ENCODE measurements around the gene NXPH3.

NXPH3 gene

DNA sequence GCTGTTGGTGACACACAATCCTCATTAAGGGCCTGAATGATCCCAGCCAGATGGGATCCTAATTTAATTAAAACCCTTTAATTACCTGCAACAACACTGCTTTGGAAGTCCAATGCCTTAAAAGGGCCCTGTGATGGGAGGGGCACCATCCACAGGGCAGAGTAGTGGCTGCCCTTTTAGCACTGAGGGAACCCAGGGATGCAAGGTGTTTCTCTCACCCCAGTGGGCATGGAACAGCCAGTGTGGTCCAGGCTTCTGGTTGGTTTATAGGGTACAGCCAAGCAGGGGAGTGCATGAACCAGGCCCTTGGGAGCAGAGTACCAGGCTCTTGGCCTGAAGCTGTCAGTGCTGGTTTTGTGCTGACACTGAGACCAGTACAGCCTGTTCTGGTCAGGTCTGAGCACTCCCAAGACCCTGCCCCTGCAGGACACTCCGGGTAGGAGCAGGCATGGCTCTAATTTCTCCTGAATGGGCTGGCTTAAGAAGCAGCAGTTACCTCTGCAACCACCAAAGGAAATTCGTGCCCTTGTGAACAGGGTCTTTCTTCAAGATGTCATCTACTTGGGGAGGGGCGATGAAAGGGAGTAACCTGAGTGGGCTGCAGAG is 9.9 kb downstream of the NXPH3 start:
- intact Hi-C loops (cut with DNase I): no loop called here
- no peak for DNase-seq

GRCh38 chr17:49587366-49588073 is 11.8 kb downstream of the NXPH3 start:
- intact Hi-C loops (cut with DNase I): no loop called here
- peak in 1 of 10 donors; percentile 65 for DNase-seq

GRCh38 chr17:49588312-49588711 is 12.6 kb downstream of the NXPH3 start:
- DNase-seq: no peak
- intact Hi-C loops (cut with DNase I): no loop called here

- no peak for DNase-seq
- intact Hi-C loops (cut with DNase I): no loop called here
Measured at GRCh38 chr17:49588726-49589576, 13.3 kb downstream of the NXPH3 start.

DNA sequence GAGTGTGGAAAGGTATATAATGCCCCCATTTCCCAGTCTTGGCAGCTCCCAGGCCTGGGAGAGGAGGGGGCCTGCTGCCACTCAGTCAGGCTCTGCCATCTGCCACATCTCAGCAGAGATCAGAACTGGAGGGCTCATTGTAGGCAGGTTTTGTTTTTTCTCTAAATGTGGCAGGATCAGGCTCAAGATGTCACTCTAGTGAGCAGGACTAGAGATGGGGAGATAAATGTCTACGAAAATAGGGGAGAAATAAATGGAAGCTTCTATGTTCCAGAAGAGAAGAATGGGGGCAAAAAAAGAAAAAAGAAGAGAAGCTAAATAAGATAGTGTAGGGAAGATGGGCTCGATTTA is 13.9 kb downstream of the NXPH3 start:
- intact Hi-C loops (cut with DNase I): no loop called here
- DNase-seq: no peak

DNA sequence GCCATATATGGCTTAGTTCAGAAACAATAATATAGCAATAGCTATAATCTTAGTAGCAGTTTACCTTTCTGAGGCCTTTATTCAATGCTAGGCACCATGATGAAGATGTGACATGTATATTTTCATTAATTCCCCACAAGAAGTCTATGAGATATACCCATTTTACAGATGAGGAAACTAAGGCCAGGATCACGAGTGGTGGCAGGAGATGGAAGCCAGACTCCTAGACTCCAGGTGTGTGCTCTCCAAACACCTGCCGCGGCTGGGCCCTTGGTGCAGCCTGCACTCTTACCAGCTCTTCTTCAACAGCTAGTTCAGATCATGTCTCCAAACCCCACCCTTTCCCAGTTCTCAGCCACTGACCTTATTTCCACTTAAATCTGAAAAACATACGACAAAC is 15.2 kb downstream of the NXPH3 start:
- no peak for DNase-seq
- intact Hi-C loops (cut with DNase I): no loop called here

DNA sequence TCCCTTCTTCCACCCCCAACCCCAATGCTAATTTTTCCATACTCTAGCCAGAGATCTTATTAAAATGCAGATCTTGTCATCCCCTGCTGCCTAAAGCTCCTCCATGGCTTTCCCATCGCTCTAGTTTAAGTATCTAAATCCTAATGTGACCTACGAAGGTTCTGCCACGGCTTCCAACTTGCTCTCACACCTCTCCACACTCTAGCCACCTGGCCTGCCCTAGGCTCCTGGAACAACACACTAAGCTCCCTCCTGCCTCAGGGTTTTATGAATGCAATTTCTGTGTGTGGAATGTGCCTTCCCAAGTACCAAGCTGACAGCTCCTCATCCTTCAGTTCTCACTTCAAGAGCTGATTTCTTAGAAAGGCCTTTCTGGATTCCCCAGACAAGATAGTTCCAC is 16.6 kb downstream of the NXPH3 start:
- DNase-seq: no peak
- intact Hi-C loops (cut with DNase I): no loop called here

- intact Hi-C loops (cut with DNase I): no loop called here
- no peak for DNase-seq
Measured at GRCh38 chr17:49595328-49595727, 19.7 kb downstream of the NXPH3 start.

- intact Hi-C loops (cut with DNase I): no loop called here
- DNase-seq: no peak
Measured at GRCh38 chr17:49595980-49596379, 20.3 kb downstream of the NXPH3 start.

DNA sequence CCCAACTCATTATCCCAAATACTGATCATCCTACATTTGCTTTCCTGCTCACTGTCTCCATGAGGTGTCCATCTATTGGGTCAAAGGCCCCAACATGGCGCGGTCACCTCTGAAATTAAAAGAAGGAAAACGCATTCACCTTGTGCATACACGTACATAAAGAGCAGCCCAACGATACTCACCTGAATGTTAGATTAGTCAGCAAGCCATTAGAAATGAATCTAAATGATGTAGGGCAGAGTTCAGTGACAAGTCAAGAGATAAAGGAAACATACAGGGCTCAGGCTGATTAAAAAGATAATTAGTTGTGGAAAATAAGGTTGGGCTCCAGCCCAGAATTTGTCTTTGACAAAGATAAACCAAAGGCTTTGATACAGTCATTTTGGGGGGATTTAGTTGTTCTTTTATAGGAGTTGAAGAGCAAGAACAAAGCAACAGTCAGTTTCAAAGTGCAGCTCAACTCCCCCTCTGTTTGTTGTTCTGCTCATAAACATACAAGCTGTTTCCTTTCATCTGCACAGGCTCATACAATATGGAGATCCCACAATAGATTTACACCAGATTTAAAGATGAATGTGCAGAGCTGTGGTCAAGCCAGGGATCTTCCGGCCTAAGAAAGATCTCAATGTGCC is 21.1 kb downstream of the NXPH3 start:
- intact Hi-C loops (cut with DNase I): no loop called here
- no peak for DNase-seq

DNA sequence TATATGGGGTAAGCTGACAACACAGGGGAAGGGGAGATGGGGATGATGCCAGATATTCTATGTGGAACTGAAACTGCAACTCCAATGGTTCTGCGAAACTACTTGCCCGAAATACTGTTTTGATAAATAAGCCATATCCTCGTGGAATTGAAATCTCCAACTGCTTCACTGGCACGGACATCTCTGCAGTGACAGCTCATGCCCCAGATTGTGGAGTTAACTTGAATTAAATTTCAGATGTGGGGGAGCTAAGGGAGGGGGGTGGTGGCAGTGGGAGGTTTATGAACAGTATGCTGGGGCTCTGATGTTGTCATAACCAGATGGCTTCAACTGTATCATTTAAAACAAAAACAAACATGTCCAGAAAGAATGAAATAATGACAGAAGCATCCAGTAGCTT is 21.8 kb downstream of the NXPH3 start:
- no peak for DNase-seq
- intact Hi-C loops (cut with DNase I): no loop called here

DNA sequence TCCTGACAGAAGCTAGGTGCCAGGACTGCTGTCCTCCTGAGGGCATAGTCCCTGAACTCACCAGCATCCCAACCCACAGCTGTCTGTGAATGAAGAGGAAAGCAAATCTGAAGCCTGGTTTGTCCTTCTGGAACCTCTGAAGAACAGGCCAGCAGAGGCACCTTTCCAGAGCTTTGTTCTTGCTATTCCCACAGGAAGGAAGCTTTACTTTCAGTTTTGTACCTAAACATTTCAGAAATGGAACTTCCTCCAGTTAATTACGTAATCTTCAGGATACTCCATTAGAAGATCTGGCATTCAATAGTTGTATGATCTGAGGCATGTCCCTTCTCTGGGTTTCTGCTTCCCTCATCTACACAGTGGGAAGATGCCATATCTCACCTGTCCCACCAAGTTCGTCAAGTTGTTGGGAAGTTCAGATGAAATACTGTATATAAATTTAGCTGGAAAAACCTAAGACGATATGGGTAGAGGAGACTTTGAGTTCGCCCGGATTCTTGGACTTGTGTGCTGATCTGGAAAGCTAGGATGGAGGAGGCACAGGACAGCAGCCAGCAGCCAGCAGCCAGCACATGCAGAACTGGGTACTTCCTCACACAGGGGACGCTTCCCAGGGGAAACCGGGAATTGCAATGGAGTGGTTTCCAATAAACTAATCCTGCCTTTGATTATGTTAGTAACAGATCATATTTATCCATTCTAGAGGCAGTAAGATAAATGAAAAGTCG is 22.4 kb downstream of the NXPH3 start:
- intact Hi-C loops (cut with DNase I): no loop called here
- peak in 1 of 10 donors; percentile 83 for DNase-seq

DNA sequence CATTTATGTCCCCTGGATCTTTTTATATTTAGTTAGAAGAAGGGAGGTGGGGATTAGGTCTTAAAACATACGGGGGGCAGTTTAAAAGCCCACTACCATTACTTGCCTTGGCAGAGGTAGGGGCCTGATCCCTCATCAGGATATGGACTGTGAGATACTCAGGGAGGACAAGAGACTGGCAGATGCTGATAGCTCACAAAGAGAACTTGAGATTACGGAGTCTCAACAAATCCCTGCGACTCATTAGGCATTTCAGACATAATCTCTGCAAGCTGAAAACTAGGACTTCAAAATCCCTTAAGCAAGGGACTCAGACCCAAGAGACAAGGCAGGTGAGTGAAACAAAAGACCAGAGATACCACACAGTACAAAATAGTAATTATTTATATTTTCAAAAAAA is 23.2 kb downstream of the NXPH3 start:
- intact Hi-C loops (cut with DNase I): no loop called here
- DNase-seq: no peak

DNA sequence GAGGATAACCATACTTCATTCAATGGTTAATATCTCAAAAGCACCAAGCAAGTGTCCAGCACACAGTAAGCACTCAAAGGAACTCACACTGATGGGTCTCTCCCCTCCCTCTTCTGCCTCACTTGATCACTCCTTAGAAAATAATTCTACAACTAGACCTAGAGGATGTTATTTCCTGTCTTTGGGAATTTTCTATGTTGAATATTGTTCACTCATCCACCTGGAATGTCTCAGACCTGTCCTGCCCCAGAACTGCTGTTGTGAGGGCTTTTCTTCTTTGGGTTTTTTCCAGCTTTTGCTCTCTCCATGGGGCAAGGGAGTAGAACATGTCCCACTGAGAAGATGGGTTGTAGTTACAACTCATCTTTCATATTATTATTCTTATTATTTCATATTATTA is 25.3 kb downstream of the NXPH3 start:
- intact Hi-C loops (cut with DNase I): no loop called here
- no peak for DNase-seq

DNA sequence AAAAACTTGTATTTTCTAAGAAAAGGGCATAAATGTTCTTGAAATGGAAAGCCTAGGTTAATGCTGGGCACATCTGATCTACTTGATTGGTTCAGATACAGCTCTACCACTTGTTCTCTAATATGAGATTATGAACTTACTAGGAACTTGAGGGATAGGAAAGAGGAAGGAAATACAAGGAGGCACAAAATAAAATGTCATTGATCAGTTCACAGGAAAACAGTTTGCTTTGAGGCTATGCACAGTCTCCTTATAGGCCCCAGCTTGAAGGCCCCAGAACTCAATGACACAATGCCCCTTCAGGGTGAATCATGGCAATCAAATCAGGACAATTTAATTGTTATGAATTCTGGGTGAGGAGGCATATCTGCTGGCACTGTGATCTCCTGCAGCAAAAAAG is 27.1 kb downstream of the NXPH3 start:
- intact Hi-C loops (cut with DNase I): no loop called here
- no peak for DNase-seq

- no peak for DNase-seq
- intact Hi-C loops (cut with DNase I): no loop called here
Measured at GRCh38 chr17:49603238-49603637, 27.6 kb downstream of the NXPH3 start.

DNA sequence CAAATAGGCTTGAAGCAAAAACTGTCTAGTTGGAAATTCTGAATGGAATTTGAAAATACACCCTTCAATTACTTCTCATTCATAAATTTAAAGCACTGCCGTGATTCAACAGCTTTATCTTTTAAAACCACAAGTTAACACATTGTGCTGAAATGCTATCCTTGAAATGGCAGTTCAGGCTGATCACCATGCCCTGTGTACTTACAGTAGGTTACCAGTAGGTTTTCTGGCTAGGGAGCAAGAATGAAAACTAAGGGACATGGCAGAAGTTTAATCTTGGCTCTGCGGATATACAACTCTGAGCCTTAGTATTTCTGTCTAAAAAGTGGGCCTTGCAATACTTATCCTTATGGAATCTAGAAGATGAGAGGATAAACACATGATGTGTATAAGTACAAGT is 28.0 kb downstream of the NXPH3 start:
- no peak for DNase-seq
- intact Hi-C loops (cut with DNase I): no loop called here

GRCh38 chr17:49604314-49604869 is 28.7 kb downstream of the NXPH3 start:
- intact Hi-C loops (cut with DNase I): no loop called here
- DNase-seq: no peak

- no peak for DNase-seq
- intact Hi-C loops (cut with DNase I): loop anchor here (10.0 kb wide), 1 partner anchor 64 kb away; the partner anchor contains the start of gene SPOP
Measured at GRCh38 chr17:49610883-49611584, 35.4 kb downstream of the NXPH3 start.

DNA sequence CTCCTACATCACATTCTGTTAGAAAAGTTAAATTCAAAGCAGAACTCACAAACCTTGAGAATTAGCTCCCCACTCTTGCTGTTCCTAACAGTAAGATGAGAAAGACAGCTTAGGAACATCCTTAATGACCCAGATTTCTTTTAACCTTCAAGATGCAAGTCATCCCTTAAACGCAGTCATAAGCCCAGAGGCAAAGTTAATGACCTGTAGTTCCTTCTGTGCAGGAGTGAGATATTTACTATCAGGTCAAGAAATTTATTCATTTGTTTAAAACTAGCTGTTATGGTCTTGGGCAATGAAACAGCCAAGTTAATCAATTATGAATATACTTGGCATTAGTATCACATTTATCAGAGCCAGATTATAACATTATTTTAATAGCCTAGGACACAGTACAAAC is 37.1 kb downstream of the NXPH3 start:
- intact Hi-C loops (cut with DNase I): loop anchor here (10.0 kb wide), 1 partner anchor 62 kb away; the partner anchor contains the start of gene SPOP
- no peak for DNase-seq
